Fibroblast of skin of abdomen (primary cell): ENCODE results near the gene SH2D5.
A peak's percentile ranks its signal among the peaks of the same experiment; 100 is the strongest.

Experiments
- DNase-seq: peaks from one replicate; pipeline ENCODE4 v3.0.0-alpha.2; 2013

Gene SH2D5

DNA sequence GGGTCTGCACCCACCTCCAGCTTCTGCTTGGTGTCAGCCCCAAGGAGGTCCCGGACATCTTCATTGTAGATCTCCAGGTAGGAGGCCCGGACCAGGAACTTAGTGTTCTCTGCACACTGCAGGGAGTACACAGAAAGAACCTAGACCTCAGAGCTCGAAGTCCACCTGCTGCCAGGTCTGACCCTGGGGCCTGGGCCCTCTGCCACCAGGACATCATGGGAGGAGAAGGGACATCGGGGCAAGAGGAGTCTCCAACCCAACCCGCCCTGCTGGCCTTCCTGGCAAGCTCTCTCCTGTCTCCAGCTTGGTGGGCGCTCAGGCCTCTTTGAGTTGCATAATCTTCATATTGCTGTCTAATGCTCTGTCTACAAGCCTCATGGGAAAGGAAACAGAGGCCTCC, 19.1 kb downstream of the SH2D5 start:
- no peak for DNase-seq

DNA sequence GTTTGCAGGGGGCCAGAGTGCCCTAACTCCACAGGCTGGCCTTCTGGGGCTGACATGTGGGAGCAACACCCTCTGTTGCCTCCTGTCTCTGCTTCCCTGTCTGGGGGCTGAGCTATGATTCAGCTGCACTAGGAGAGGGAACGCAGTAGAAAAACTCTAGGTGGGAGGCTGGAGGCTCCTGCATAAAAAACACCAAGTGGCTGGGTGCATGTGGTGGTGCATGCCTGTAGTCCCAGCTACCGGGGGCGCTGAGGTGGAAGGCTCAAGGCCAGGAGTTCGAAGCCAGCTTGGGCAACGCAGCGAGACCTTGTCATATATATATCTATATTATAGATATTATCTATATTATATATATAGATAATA, 20.3 kb downstream of the SH2D5 start:
- DNase-seq: no peak

DNA sequence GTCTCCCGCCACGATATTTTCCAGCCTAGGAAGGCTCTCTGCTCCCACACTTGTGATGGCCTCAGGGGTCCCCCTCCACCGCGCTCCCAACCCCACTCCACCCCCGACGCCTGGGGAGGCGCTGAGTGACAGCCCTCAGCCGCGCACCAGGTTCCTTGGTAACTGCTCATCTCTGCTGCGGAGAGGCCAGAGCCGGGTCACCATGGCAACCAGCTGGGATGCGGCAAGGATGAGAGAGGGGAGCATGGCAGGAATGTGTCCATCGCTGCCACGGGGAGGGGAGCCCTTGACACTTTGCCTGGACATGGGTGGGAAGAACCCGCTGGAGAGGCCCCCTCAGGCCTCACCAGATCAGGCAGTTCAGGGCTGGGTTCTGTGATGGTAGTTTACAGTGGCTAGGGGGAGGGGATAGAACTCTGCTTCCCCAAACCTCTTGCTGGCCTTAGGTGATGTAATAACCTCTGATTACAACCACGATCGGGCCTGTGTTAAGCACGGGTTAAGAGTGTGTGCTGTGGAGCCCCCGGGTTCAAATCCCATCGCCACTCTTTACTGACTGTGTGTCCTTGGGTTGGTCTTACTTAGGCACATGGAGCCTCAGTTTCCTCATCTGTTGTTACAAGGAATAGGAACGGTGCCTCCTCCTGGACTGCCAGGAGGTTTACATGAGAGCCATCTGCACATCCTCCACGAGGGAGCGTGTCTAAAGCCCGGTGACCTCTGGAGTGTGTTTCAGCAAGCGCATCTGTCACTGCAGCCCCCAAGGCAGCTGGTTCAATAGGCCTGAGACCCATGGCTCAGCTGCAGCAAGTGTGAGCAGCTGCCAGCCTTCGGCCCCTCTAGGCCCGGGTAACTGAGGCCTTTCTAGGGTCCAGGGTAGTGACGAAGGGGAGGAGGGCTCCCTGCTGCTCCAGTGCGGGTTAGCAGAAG, 21.0 kb downstream of the SH2D5 start:
- DNase-seq: peak; percentile 14

DNA sequence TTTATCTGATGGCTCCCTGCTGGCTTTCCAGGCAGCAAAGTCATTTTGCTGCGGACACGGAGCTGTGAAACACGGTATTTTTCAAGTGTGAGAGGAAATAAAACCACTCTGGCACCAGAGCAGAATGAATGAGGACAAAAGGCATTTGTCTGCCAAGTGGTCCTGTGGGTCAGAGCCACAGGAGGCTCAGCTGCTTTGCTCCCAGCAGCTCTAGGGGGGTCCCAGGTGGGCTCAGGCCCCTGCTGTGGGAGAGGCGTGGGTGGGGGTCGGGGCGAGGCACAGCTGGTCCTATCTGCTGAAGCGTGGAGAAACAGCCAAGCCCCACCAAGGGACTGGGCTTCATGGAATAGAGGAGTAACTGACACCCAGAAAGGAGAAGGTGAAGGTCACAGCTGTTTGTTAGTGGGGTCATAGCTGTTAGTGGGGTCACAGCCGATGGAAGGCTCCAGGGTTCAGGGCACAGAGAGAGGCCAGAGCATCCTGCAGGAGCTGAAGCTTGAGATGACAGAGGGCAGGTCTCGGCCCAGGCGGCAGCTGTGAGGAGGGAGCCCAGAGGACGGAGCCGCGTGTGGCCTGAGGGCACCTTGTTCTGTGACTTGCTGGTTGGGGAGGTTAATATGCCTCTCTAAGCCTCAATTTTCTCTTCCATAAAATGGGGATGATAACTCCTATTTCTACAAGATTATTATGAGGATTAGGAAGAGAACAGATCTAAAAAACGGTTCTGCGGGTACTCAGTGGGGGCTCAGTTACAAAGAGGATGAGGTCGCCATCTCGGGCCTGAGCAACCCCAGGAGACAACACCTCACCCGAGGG, 21.8 kb downstream of the SH2D5 start:
- DNase-seq: no peak

DNA sequence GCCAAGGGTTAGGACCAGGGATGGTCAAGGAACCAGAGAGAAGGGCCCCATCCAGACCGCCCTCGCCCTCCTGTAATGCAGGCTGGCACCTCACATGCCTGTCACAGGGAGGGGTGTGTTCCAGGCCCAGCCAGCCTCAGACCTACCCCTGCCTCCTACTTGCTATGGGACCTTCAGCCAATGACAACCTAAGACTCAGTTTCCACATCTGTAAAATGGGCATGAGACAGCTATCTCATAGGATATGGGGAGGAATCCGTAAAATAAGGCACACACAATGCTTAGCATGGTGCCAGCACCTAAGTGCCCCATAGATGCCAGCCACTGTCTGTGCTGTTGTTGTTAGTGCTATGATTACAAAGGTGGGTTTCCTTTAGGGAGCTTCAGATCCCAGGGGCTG, 22.6 kb downstream of the SH2D5 start:
- DNase-seq: no peak

DNA sequence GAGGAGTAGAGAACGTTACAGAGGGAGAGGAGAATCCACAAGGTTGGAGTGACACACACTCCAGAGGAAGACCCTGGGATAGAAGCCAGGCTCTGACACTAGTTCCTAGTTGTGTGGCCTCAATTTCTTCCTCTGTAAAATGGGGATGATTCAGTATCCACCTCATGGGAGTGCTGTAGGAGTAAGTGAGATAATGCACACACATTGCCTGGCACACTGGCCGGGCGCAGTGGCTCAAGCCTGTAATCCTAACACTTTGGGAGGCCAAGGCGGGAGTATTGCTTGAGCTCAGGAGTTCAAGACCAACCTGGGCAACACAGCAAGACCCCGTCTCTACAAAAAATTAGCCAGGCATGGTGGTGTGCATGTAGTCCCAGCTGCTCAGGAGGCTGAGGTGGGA, 23.6 kb downstream of the SH2D5 start:
- DNase-seq: no peak

DNA sequence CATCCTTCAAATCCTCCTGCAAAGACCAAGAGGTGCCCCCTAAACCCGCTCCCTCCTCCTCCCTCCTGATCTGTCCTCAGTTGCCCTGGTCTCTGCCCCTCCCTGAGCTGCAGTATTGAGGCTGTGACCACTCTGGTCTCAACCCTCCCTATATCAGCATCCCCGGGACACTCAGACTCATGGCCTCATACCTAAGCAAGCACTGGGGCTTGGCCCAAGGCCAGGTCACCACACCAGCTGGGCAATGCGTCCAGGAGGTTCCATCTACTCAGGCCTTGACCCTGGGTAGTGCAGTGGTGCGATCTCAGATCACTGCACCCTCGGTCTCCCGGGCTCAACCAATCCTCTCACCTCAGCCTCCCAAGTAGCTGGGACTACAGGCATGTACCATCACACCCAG, 24.4 kb downstream of the SH2D5 start:
- DNase-seq: no peak

DNA sequence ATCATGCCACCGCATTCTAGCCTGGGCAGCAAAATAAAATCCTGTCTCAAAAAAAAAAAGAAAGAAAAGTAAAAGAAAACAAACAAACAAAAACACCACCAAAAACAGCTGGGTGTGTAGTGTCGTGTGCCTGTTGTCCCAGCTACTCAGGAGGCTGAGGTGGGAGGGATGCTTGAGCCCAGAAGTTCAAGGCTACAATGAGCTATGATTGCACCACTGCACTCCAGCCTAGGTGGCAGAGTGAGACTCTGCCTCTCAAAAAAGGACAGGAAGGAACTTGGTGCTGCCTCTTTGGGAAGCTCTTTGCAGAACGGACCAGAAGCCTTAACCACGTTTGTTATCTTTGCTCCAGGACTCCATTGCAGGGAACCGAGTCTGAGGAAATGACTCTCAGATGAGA, 25.7 kb downstream of the SH2D5 start:
- no peak for DNase-seq

DNA sequence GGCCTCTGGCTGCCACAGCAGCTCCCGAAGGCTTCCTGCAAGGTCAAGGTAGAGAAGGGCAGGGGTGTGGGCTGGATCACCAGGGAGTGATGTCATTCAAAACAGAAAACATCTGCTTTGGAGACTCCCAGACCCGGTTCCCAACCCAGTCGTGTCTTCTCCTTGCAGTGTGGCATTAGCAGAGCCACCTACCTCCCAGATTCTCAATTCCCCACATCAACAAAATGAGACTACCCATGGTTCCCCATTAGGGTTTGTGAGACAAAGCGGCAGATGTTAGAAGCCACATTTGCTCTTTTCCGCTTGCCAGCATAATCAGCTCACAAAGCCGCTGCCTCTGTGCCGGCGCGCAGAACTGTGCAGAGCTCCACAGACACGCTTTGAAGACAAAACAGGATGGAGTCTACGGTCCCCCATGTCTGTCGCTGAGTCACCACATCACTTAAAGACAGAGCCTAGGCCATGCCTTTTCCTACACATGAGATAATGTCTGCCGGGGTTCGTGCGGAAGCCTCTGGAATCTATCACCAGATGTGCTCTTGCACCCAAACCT, 27.2 kb downstream of the SH2D5 start:
- DNase-seq: peak; percentile 56

DNA sequence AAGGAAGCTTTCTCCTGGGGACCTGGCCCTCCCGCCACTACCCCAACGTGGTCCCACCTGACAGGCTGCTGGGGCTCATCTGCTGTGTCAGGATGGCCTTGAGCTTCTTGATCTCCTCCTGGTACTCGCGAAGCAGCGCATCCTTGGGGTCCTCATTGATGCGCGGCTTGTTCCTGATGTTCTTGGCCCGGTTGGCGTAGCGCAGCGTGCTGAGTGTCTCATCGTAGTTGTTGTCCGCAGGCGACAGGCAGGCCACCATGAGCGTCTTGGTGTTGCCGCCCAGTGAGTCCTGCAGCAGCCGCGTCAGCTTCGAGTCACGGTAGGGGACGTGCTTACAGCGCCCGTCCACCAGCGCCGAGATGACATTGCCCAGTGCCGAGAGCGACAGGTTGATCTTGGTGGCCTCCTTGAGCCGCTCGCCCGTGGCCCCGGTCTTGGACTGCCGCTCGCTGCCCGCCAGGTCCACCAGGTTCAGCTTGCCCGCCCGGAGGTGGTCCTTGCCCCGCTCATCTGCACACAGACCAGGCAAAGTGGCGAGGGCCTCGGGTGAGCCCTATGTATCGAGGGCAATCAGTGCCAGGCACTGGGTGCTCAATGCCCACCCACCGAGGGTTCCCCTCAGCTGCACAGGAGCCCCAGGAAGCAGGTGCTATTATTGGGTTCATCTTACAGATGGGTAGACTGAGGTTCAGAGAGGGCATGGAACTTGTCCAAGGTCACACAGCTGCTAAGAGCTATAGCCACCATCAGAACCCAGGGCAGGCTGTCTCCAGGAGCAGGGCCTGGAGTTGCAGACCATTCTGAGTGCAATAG, 27.9 kb downstream of the SH2D5 start:
- no peak for DNase-seq

DNA sequence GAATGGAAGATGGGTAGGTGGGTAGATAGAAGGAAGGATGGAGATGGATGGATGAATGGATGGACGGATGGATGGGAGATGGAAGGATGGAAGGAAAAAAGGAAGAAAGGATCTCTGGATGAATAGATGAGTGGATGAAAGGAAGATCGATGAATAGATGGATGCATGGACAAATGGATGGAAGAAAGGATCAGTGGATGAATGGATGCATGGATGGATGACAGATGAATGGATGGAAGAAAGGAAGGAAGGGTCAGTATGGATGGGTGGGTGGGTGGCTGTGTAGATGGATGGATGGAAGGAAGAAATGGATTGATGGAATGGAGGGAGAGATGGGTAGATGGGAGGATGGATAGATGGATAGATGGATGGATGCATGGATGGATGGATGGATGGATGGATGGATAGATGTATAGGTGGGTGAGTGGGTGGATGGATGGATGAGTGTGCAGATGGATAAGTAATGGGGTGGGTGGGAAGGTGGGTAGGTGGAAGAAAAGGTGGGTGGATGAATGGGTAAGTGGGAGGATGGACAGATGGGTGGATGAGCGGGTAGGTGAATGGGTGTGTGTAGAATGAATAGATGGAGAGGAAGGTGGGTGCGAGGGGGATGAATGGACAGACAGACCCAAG, 29.3 kb downstream of the SH2D5 start:
- no peak for DNase-seq

DNA sequence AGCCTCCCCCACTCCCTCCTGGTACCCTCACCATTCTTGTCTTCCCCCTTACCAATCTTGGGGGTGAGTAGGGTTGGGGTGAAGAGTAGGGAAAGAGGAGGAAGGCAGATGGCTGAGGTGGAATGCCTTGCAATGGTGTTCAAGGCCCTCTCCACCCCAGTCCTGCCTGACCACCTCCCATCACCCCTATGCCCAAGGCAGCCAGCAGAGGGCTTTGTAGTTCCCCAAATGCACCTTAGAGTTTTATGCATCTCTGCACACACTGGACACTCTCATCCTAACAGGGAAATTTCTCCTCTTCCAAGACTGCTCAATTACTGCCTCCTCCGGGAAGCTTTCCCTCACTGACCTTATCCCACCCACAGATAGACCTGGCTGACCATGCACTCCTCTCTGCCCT, 30.1 kb downstream of the SH2D5 start:
- no peak for DNase-seq

DNA sequence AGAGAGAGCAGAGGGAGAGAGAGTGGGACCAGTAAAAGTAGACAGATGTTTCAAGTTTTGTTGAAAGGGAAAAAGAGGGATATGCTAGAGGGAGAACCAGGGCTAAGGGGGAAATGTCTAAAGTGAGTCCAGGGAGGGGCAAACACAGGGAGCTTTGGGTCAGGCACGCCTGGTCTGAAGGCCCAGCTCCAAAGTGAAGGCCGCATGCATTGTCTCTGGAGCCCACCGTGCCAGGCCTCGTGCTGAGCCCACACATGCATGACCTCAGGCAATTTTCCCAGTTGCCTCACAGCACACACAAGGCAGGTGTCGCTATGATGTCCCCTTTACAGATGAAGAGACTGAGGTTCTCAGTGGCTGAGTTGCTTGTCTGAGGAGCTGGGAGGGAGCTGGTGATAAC, 30.7 kb downstream of the SH2D5 start:
- DNase-seq: no peak

DNA sequence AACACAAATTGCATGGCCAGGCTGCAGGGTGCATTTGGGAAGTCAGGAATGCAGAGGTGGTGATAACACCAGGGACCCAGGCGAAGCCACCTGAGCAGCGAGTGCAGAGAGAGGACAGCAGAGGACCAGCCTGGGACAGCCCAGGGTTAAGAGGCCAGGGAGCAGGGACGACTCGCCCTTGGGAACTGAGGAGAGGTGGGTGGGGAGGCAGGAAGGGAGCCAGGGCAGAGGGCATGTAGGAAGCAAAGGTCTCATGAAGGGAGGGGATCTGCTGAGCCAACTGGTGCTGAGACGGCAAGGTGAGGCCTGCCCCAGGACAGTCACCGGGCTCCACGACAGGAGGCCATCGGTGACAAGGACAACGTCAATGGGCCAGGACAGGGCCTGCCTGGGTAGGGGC, 31.1 kb downstream of the SH2D5 start:
- no peak for DNase-seq

DNA sequence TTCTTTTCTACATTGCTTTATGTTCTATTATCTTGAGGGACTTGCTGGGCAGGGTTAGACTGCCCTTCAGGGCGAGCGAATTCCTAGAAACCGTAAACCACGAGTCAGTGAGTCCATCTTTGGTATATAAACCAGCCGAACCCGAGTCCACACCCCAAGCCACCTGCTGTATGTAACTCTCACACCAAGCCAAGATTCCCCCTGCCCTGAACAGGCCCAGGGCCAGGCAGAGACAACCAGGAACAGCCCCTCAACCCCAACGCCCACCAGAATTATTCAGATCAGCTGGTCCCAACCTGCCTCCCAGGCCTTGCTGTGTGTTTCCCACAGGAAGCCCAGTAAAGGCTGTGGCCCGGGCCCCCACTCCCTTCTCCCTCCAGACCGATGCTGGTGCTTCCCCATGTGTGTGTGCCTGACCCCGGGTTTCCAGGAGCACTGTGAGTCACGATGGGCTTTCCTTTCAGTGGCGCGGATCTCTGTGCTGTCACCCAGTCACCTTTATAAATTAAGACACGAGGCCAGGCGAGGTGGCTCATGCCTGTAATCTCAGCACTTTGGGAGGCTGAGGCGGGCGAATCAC, 31.8 kb downstream of the SH2D5 start:
- DNase-seq: no peak

DNA sequence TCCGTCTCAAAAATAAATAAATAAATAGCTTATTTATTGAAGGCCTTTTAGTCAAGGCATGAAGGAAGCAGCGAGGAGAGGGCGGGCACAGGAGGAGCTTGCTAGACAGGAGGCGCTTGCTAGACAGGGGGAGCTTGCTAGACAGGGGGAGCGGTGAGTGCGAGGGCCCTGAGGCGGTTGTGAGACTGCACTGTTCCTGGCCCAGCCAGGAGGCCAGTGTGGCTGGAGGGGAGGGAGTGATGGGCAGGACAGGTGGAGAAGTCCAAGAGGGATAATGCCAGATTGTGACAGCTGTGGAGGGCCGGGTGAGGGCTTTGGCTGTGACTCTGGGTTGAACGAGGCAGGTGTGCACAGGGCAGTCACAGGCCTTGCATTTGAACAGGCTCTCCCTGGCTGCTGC, 32.9 kb downstream of the SH2D5 start:
- DNase-seq: no peak

DNA sequence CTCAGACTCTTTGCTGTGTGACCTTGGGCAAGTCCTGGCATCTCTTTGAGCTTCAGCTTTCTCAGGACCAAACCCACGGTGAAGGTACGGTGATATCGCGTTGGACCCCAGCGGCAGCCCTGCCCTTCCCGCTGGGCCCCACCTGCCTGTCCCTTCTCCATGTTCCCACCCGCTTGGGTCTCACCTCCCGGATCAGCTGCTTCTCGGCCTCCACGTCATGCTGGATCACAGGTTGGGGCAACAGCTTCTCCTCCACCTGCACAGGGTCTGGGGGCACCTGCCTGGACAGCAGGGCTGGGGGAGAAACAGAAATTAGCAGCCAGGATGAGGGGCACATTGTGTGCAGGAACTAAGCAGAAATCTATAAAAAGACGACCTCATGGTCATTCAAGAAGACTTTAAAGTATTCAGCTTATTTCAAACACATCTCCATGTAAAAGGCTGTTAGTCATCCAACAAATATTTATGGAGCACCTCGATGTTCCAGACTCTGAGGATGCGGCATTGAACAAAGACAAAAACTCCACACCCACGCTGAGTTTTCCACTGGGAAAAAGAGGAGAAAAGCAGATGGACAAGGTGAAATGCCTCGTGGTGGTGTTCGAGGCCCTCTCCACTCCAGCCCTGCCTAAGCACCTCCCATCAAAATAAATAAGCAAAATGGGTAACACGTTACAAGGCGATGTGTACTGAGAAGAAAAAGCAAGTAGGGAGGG, 34.1 kb downstream of the SH2D5 start:
- peak; percentile 83 for DNase-seq

DNA sequence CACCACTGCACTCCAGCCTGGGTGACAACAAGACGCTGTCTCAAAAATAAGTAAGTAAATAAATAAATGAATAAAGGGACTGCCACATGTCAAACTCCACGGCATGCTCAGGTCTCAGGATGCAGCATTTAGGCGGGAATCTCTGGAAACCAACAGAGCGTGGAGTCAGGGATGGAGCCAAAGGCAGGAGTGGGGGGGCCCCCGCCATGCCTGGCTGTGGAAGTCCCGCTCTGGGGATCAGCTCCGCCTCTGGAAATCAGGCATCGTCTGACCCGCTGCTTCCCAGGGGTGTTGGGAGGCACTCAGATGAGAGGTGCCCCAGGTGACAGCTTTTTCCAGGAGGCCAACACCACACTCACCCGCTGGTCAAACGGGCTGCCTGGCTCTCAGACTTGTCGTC, 34.9 kb downstream of the SH2D5 start:
- no peak for DNase-seq

DNA sequence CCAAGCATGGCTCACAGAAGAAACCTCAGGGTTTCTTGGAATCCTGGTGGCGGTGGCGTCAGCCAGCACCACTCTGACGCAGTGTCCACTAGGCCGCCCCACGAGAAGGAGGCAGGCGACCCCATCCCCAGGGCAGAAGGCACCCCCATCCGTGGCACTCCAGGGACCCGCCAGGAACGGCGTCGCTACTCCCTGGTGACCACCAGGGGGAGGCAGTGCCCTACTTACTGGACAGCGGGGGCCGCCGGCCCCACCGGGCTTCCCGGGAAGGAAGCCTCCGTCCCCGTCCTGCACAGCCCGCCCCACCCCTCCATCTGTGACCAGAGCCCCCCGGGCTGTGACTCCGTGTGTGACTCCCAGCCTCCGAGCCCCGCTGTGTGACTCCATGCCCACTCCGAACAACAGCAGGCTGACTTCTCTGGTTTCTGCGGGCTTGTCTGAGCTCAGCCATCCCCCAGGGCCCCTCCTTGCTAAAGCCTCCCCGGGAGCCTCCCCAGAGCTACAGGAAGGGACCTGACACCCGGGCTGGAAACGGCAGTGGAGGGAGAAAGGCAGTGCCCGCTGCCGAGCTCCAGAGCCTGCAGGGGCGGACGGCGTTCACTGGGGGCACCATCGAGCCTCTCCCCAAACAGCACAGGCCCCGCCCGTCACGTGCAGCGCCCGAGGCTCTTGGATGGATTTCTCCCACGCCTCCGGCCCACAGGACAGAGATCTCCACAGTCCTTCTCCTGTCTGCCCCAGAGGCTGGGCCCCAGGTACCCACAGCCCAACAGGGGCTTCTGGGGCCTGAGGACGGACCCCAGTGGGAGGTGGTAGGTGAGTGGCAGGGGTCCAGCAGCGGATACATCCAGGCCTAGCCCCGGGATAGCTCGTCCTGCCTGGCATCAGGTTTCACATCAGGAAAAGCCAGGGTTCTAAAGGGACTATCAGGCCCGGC, 35.8 kb downstream of the SH2D5 start:
- DNase-seq: peak; percentile 95

DNA sequence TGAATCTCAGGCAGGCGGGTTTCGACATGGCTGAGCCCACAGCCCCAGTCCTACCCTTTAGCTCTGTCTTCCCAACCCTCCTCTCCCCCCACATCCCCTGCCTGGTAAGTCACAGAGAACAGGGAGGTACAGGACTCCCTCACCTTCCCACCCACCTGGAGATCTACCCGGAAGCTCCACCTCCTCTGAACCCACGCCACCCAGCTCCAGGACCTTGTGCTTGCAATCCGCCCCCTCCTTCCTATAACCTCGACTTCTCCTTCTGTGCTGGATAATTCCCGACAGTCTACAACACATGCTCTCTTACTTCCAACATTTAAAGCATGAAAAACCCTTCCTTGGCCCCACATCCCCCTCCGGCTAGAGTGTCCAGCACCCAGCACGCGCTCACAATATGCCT, 37.0 kb downstream of the SH2D5 start:
- DNase-seq: no peak
